ENCODE measurements around the gene PARD3B. TPM values are rescaled to one million over a fixed set of nuclear protein-coding genes. Genes with fewer than 3 reads are reported as not detected.

PARD3B gene
- total RNA-seq, 4 donors from 2014 or later: 32.6 to 65.7 (median 38.6) TPM

- H3K27ac ChIP-seq: no peak overlapping the region
- peaks cover 0 to 7% (median 5%) of the 10 kb centered on the region in 4 donors for H3K4me1 ChIP-seq
- DNase-seq: no peak
- no peak overlapping the region for H3K4me3 ChIP-seq
- H3K27me3 ChIP-seq: no peaks in the 10 kb centered on the region
- H3K36me3 ChIP-seq: no peaks in the 10 kb centered on the region
- TF ChIP-seq POLR2AphosphoS5 (IDR thresholded peaks at IDR 0.05) (no peak), POLR2A (IDR thresholded peaks at IDR 0.05) (no peak), CTCF (IDR thresholded peaks at IDR 0.05) (no peak), EP300 (IDR thresholded peaks at IDR 0.05; ENCODE audit: low read depth) (no peak)
- in situ Hi-C loops (cut with MboI; ENCODE audit: low pct_ligation_motif_present in 1 of 4, low pct_unique_long_range_greater_than_20kb in 1 of 4, low sequenced_read_pairs in 3 of 4) (no loop called here), intact Hi-C loops (cut with DNase I; ENCODE audit: low total_unique reads) (no loop called here)
- no peaks in the 10 kb centered on the region for H3K9me3 ChIP-seq
Measured at GRCh38 chr2:205408696-205409095, 863.4 kb downstream of the PARD3B start.

- in situ Hi-C loops (cut with MboI; ENCODE audit: low pct_ligation_motif_present in 1 of 4, low pct_unique_long_range_greater_than_20kb in 1 of 4, low sequenced_read_pairs in 3 of 4): no loop called here
- TF ChIP-seq CTCF (IDR thresholded peaks at IDR 0.05) (no peak), EP300 (IDR thresholded peaks at IDR 0.05; ENCODE audit: low read depth) (no peak), POLR2AphosphoS5 (IDR thresholded peaks at IDR 0.05) (no peak), POLR2A (IDR thresholded peaks at IDR 0.05) (no peak)
Measured at GRCh38 chr2:205409411-205409810, 864.1 kb downstream of the PARD3B start.

GRCh38 chr2:205411558-205411957, 866.3 kb downstream of the PARD3B start:
- Histone ChIP-seq H3K9me3 (no peaks in the 10 kb centered on the region), H3K4me1 (peaks cover 0 to 7% (median 5%) of the 10 kb centered on the region in 4 donors), H3K27ac (no peak overlapping the region), H3K36me3 (no peaks in the 10 kb centered on the region), H3K27me3 (no peaks in the 10 kb centered on the region), H3K4me3 (no peak overlapping the region)
- DNase-seq: peak; percentile 53
- intact Hi-C loops (cut with DNase I; ENCODE audit: low total_unique reads): no loop called here
- in situ Hi-C loops (cut with MboI; ENCODE audit: low pct_ligation_motif_present in 1 of 4, low pct_unique_long_range_greater_than_20kb in 1 of 4, low sequenced_read_pairs in 3 of 4): no loop called here
- TF ChIP-seq POLR2AphosphoS5 (IDR thresholded peaks at IDR 0.05) (no peak), EP300 (IDR thresholded peaks at IDR 0.05; ENCODE audit: low read depth) (no peak), POLR2A (IDR thresholded peaks at IDR 0.05) (no peak), CTCF (IDR thresholded peaks at IDR 0.05) (no peak)
- WGBS, 2 donors (ENCODE audit: low coverage in 1 of 2): 20 to 47% methylated on average over 1 to 4 of the region's 4 CpGs

More at GRCh38 chr2:205409411-205409810, 864.1 kb downstream of the PARD3B start:
- Histone ChIP-seq H3K9me3 (no peaks in the 10 kb centered on the region), H3K36me3 (no peaks in the 10 kb centered on the region), H3K4me1 (peaks cover 0 to 7% (median 5%) of the 10 kb centered on the region in 4 donors), H3K27ac (no peak overlapping the region), H3K27me3 (no peaks in the 10 kb centered on the region), H3K4me3 (no peak overlapping the region)
- no peak for DNase-seq
- WGBS, 2 donors (ENCODE audit: low coverage in 1 of 2): 74 to 87% methylated on average over 2 to 3 of the region's 3 CpGs
- intact Hi-C loops (cut with DNase I; ENCODE audit: low total_unique reads): no loop called here

- intact Hi-C loops (cut with DNase I; ENCODE audit: low total_unique reads) (no loop called here), in situ Hi-C loops (cut with MboI; ENCODE audit: low pct_ligation_motif_present in 1 of 4, low pct_unique_long_range_greater_than_20kb in 1 of 4, low sequenced_read_pairs in 3 of 4) (no loop called here)
- Histone ChIP-seq H3K4me1 (no peaks in the 10 kb centered on the region), H3K27me3 (no peaks in the 10 kb centered on the region), H3K9me3 (no peaks in the 10 kb centered on the region), H3K27ac (no peak overlapping the region), H3K4me3 (no peak overlapping the region), H3K36me3 (no peaks in the 10 kb centered on the region)
- 77 to 90% methylated on average over 2 to 4 of the region's 4 CpGs for WGBS, 2 donors (ENCODE audit: low coverage in 1 of 2)
- DNase-seq: no peak
- TF ChIP-seq POLR2AphosphoS5 (IDR thresholded peaks at IDR 0.05) (no peak), POLR2A (IDR thresholded peaks at IDR 0.05) (no peak), CTCF (IDR thresholded peaks at IDR 0.05) (no peak), EP300 (IDR thresholded peaks at IDR 0.05; ENCODE audit: low read depth) (no peak)
Measured at GRCh38 chr2:205424326-205424725, 879.1 kb downstream of the PARD3B start.

Measured in transverse colon (tissue), 4 donors.